ENCODE results near the gene MYO15A.

Gene MYO15A

GRCh38 chr17:18108401-18109312 is at the start of gene MYO15A:
Gene MYO15A (plus strand): TSS chr17:18108756. CDS start chr17:18118801, 10,045 bp downstream.
- no peak for DNase-seq (ENCODE audit: low read depth in 2 of 3, low spot score in 2 of 3)

- DNase-seq (ENCODE audit: low read depth in 2 of 3, low spot score in 2 of 3) = no peak
Observed at GRCh38 chr17:18059283-18059682, 49.3 kb upstream of the MYO15A start.

DNA sequence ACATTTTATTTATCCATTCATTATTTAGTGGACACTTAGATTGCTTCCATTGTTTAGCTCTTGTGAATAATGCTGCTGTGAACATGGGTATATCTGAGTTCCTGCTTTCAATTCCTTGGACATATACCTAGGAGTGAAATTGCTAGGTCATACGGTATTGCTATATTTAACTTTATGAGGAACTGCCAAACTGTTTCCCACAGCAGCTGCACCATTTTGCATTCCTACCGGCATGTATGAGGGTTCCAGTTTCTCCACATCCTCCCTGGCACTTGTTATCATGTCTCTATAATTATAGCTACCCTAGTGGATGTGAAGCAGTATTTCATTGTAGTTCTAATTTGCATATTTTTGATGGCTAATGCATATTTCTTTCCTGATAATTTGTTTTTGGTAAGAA is 44.5 kb upstream of the MYO15A start:
- DNase-seq (ENCODE audit: low read depth in 2 of 3, low spot score in 2 of 3) = no peak

GRCh38 chr17:18065546-18065945 is 43.0 kb upstream of the MYO15A start:
- no peak for DNase-seq (ENCODE audit: low read depth in 2 of 3, low spot score in 2 of 3)

DNA sequence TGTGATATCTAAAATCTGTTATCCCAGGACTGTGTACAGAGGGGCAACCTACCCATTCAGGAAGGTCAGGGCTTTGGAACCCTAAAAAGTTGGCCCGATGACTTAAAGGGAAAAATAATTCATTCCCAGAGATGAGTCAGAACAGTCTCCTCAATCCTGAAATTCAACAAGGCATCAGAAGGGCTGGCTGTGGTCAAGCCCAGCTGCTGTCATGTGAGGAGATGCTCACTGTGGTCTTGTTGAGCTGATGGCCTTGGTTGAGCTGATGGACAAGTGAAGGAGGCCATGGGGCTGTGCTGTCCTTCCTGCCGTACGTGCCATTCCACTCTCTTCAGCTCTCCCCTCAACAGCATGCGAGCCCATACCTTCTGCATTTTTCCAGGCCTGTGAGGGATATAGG is 41.7 kb upstream of the MYO15A start:
- DNase-seq (ENCODE audit: low read depth in 2 of 3, low spot score in 2 of 3) = no peak

GRCh38 chr17:18069101-18069500 is 39.5 kb upstream of the MYO15A start:
- DNase-seq (ENCODE audit: low read depth in 2 of 3, low spot score in 2 of 3) = no peak

- no peak for DNase-seq (ENCODE audit: low read depth in 2 of 3, low spot score in 2 of 3)
Observed at GRCh38 chr17:18070861-18071340, 37.7 kb upstream of the MYO15A start.

DNA sequence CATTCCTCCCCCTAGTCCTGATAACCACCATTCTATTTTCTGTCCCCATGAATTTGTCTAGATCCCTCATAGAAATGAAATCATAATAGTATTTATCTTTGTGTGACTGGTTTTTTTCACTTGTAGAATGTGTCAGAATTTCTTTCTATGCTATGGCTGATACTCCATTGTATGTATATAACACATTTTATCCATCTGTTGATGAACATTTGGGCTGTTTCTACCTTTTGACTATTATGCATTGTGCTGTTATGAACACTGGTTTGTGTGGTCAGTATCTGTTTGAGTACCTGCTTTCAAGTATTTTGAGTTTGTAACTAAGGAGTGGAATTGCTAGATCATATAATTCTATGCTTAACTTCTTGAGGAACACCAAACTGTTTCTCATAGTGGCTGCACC is 36.8 kb upstream of the MYO15A start:
- DNase-seq (ENCODE audit: low read depth in 2 of 3, low spot score in 2 of 3) = no peak

DNA sequence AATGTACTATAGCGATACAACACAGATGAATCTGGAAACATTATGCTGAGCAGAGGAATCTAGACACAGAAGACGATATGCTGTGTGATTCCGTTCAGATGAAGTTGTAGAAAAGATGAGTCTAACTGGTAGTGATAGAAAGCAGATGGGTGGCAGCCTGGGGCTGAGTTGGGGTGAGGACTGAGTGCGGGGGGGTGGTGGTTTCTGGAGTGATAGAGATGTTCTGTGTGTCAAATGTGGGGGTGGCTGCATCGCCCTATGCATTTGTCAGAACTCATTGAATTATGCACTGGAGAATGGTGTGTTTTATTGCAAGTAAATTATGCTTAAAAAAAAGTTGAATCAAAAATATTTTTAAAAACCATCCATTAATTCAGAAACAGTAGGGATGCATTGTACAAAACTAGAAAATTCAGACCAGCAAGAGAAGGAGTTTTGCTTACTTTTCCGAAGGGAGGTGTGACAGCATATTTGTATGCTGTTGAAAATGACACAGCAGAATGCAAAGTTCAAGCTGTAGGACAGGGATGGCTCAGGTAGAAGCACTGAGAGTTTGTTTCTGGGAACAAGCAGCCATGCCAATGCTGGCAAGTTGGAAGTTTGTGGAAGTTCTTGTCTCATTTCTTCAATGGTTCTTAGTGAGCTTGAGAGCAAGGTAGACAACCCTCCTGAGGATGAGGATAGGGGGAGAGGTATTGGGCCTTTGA is 33.8 kb upstream of the MYO15A start:
- DNase-seq (ENCODE audit: low read depth in 2 of 3, low spot score in 2 of 3) = no peak

GRCh38 chr17:18076936-18077335 is 31.6 kb upstream of the MYO15A start:
- no peak for DNase-seq (ENCODE audit: low read depth in 2 of 3, low spot score in 2 of 3)

- no peak for DNase-seq (ENCODE audit: low read depth in 2 of 3, low spot score in 2 of 3)
Observed at GRCh38 chr17:18079543-18079942, 29.0 kb upstream of the MYO15A start.

DNA sequence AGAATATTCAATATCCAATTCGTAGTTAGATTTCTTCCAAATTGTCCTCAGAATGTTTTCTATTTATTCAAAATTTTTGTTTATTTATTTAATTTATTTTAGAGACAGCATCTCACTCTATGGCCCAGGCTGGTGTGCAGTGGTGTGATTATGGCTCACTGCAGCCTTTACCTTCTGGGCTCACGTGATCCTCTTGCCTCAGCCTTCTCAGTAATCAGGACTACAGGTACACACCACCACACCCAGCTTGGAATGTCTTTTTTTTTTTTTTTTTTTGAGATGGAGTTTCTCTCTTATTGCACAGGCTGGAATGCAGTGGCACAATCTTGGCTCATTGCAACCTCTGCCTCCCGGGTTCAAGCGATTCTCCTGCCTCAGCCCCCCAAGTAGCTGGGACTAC is 24.3 kb upstream of the MYO15A start:
- no peak for DNase-seq (ENCODE audit: low read depth in 2 of 3, low spot score in 2 of 3)

DNA sequence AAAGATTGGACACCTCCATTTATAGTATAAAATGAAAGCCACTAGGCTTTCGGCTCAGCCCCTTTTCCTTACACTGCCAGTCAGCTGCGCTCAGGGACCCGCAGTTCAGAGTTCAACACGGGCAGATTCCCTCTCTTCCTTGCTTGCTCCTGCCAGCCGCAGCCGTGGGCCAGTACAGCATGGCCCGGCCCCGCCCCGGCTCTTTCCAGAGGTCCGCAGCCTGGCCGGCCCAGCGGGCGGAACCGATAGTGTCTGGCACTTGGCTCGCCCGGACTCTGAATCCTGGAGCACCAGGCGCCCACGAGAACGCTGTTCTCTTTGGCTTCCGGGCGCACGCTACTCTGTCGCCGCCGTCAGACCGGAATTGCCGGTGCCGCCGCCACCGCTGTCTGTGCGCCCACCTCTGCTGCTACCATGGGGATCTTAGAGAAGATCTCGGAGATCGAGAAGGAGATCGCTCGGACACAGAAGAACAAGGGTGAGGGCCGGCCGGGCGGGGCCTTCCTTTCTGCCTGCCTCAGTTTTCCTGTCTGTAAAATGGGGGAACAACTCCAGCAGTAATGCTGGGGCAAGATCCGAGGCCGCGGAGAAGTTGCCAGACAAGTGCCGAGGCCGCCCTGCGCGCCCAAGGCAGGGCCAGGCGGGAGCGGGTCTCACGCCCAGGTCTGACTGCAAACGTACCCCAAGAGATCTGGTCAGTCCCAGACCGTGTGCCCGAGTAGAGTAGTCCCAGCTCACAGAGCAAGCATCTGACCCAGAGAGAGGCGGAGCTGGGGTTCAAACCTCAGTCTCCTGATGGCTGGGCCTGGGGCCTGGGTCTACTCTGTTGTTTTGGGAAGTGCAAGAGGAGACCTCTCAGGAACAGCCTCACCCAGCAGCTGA is 20.7 kb upstream of the MYO15A start, which contains the start of gene DRG2:
Gene DRG2, plus strand, starts transcription at position 339 of the 882 bp plus-strand sequence. Its CDS starts 76 bp downstream, at position 415.
- DNase-seq (ENCODE audit: low read depth in 2 of 3, low spot score in 2 of 3) = peak; percentile 81 to 95 (median 90)

GRCh38 chr17:18089613-18090012 is 18.9 kb upstream of the MYO15A start:
- no peak for DNase-seq (ENCODE audit: low read depth in 2 of 3, low spot score in 2 of 3)

GRCh38 chr17:18093616-18094408 is 14.7 kb upstream of the MYO15A start:
- DNase-seq (ENCODE audit: low read depth in 2 of 3, low spot score in 2 of 3) = no peak

- DNase-seq (ENCODE audit: low read depth in 2 of 3, low spot score in 2 of 3) = no peak
Observed at GRCh38 chr17:18094409-18094807, 14.1 kb upstream of the MYO15A start.

DNA sequence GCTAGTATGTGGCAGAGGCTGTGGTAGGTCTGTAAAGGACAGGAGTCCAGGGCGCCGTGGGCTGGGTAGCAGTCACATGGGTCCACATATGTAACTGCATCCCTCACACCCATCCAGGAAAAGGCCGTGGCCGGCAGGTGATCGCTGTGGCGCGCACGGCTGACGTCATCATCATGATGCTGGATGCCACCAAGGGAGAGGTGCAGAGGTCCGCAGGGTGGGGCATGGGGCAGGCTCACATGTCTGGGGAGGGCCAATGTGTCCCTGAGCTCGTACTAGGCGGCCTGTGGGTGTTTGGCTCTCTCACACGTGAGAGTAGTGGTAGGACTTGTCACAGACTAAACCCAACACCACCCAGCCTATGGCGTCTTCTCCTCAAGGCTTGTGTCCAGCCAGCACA is 9.0 kb upstream of the MYO15A start:
- no peak for DNase-seq (ENCODE audit: low read depth in 2 of 3, low spot score in 2 of 3)

- DNase-seq (ENCODE audit: low read depth in 2 of 3, low spot score in 2 of 3) = no peak
Observed at GRCh38 chr17:18100616-18101015, 7.9 kb upstream of the MYO15A start.

DNA sequence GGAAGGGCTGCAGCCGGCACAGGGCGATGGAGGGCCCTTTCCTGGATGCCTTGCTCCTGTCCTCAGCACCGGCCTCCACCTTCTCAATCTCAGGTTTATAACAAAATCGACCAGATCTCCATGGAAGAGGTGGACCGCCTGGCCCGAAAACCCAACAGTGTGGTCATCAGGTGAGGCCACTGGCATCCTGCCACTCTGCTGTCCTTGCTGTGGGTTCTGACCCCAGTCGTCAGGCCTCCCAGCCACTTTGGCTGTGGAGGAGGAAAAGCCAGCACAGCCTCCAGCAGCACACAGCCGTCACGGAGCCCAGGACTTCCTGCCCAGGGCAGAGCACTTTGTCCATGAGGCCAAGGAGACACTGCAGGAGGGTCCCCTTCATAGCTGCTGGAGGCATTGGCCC is 6.7 kb upstream of the MYO15A start:
- DNase-seq (ENCODE audit: low read depth in 2 of 3, low spot score in 2 of 3) = no peak

- DNase-seq (ENCODE audit: low read depth in 2 of 3, low spot score in 2 of 3) = no peak
Observed at GRCh38 chr17:18102640-18103039, 5.9 kb upstream of the MYO15A start.

Measured in activated CD8-positive, alpha-beta memory T cell treated with anti-CD3 and anti-CD28 coated beads for 48 hours (primary cell).